Left forelimb (tissue), 1 donor: ENCODE data around the gene IRF2BP2.
A peak's percentile ranks its signal among the peaks of the same experiment; 100 is the strongest.

Experiments used
- DNase-seq: peaks from one replicate; pipeline ENCODE4 v3.0.0-alpha.2; 2018; ENCODE audit warnings: low spot score

The IRF2BP2 gene

DNA sequence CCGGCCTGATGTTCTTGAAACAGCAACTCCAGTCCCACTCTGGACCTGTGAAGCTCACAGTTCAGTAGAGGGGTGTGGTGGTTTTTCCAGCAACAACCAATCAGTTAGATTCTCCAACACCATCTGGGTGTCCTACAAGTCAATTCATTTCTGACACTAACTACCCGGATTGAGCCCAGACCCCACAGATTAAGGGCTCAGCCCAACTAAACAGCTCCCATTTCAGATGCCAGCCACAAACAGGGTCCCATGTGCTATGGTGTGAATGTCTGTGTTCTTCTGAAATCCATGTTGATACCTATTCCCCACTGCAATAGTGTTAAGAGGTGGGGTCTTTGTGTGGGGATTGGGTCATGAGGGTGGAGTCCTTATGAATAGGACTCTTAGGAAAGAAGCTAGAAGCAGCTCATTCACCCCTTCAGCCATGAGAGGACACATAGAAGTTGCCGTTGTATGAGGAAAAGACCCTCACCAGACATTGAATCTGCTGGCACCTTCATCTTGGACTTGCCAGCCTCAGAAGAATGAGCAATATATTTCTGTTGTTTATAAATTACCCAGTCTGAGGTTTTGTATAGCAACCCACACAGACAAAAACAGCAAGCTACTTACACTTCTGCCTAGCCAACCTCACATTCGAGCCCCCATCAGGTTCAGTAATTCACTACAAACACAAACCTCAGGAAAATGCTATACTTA is 53.6 kb downstream of the IRF2BP2 start:
- DNase-seq: peak; percentile 46

DNA sequence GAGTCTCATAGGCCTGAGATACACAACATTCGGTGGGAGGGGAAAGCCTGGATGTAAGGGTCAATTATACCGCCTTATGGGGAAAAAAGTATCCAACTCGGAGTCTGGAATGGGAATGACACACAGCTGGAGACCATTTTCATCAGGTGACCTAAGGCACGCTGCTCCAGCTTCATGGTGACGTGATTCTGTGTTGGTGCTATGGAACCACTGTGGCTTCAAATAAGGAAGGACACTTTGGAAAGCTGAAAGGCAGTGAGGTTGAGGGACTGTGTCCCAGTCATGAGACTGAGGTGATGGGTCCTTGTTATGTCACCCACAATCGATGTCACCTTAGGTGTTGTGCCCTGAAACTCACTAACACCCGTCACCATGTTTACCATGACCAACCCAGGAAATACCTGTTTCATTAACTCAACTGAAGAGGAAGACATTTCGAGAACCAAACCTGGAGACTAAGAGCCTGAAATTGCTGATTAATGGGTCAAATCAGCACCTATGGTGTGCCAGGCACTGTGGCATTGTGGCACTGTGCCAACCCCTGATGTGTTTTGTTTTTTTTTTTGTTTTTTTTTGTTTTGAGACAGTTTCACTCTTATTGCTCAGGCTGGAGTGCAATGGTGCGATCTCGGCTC is 54.5 kb downstream of the IRF2BP2 start:
- DNase-seq: peak; percentile 25

DNA sequence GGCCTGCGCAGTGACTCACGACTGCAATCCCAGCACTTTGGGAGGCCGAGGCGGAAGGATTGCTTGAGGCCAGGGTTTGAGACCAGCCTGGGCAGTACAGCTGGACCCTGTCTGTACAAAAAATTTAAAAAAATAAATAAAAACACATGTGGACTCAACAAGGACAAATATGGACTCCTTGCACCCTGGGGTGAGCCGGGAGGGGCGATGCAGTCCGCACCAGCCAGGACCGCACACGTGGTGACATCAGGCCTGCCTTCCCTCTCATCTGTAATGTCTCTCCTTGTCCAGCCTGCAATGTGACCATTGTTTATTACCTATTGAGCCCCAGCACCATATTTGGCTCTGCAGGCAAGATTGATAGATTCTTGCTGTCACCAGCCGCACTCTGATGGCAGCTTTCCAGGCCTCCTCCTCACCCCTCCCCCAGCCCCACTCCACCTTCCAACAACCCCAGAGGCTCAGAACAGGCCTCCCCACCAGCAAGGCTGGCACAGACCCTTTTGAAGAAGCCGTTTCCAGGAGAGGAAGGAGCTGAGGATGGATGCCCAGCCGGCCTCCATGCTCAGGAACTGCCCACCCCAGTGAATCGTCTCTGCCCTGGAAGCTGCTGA is 55.2 kb downstream of the IRF2BP2 start:
- DNase-seq: peak; percentile 63
